GM12878 (cell line): ENCODE data around the gene HS3ST3A1.

Source experiments
- BCL3 ChIP-seq: IDR thresholded peaks from 2 replicates; pipeline ENCODE4 v1.6.1; 2011; ENCODE audit warnings: borderline replicate concordance, low read depth, mild to moderate bottlenecking, moderate library complexity, low read length; ENCODE audit not compliant: insufficient read depth, poor library complexity, severe bottlenecking
- CTCF ChIP-seq, 3 experiments: IDR thresholded peaks in 2 of 3; conservative IDR thresholded peaks in 1 of 3; 2 replicates each; pipeline ENCODE4 v1.5.1; 2011; ENCODE audit warnings: low read depth in 3 of 3, low read length in 3 of 3, mild to moderate bottlenecking in 3 of 3, control low read depth in 2 of 3, moderate library complexity in 2 of 3, inconsistent platforms in 1 of 3, mixed read lengths in 1 of 3; ENCODE audit not compliant: control insufficient read depth in 2 of 3, insufficient read depth in 1 of 3; ENCODE audit errors: extremely low read depth in 1 of 3
- HDGF ChIP-seq: fragments of 450-650 bp; IDR thresholded peaks from 2 replicates; pipeline ENCODE4 v1.6.1; 2016; ENCODE audit warnings: antibody characterized with exemption
- KAT2A ChIP-seq: conservative IDR thresholded peaks from 2 replicates; pipeline ENCODE4 v1.6.1; 2011; ENCODE audit warnings: low read depth, low read length; ENCODE audit not compliant: control insufficient read depth
- PAX8 ChIP-seq: fragments of 450-650 bp; IDR thresholded peaks from 2 replicates; pipeline ENCODE4 v1.6.1; 2017; ENCODE audit warnings: mild to moderate bottlenecking, moderate library complexity
- POLR2AphosphoS5 ChIP-seq: IDR thresholded peaks from 2 replicates; pipeline ENCODE4 v1.6.1; 2011; ENCODE audit warnings: mild to moderate bottlenecking, low read length, inconsistent platforms
- RFX5 ChIP-seq: IDR thresholded peaks from 2 replicates; pipeline ENCODE4 v1.6.1; 2011; ENCODE audit warnings: low read depth, low read length, improper control_type of control experiment
- SMC3 ChIP-seq: IDR thresholded peaks from 2 replicates; pipeline ENCODE4 v1.6.1; 2011; ENCODE audit warnings: low read length, improper control_type of control experiment, borderline replicate concordance
- SP1 ChIP-seq: IDR thresholded peaks from one replicate; pipeline ENCODE4 v1.6.1; 2011; ENCODE audit warnings: low read depth, low read length
- ZNF24 ChIP-seq: fragments of 450-650 bp; IDR thresholded peaks from 2 replicates; pipeline ENCODE4 v1.6.1; 2017; ENCODE audit warnings: antibody characterized with exemption, mild to moderate bottlenecking
- ZNF274 ChIP-seq: IDR thresholded peaks from one replicate; pipeline ENCODE4 v1.8.0; 2011; ENCODE audit not compliant: insufficient read length, insufficient read depth
- TF ChIP-seq, protein P1 (sequence below): fragments of 150-350 bp; IDR thresholded peaks from 2 replicates; pipeline ENCODE4 v1.6.1; 2016; ENCODE audit warnings: low read depth, low read length

DNA sequence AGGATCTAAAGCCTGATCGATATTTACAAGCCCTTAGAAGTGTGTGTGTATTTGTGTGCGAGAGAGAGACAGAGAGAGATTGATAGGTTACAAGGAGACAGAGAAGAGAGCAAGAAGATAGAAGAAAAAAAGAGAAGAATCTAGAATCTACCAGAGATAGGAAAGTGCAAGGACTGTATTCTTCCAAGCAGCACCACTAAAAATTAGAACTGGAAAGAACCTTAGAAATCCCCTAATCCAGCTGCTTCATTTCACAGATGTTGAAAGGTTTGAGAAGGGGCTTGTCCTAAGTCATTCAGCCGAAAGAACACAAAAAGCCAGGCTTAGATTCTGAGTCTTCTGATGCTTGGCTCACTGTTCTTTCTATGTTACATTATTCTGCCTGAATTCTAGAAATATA is 92.2 kb downstream of the HS3ST3A1 start:
- no peak for TF ChIP-seq CTCF (IDR thresholded peaks at IDR 0.05 in 2 of 3, conservative IDR thresholded peaks at IDR 0.05 in 1 of 3; ENCODE audit: control insufficient read depth in 2 of 3, extremely low read depth in 1 of 3, insufficient read depth in 1 of 3, low read depth in 3 of 3, low read length in 3 of 3)
- TF ChIP-seq, protein P1, sequence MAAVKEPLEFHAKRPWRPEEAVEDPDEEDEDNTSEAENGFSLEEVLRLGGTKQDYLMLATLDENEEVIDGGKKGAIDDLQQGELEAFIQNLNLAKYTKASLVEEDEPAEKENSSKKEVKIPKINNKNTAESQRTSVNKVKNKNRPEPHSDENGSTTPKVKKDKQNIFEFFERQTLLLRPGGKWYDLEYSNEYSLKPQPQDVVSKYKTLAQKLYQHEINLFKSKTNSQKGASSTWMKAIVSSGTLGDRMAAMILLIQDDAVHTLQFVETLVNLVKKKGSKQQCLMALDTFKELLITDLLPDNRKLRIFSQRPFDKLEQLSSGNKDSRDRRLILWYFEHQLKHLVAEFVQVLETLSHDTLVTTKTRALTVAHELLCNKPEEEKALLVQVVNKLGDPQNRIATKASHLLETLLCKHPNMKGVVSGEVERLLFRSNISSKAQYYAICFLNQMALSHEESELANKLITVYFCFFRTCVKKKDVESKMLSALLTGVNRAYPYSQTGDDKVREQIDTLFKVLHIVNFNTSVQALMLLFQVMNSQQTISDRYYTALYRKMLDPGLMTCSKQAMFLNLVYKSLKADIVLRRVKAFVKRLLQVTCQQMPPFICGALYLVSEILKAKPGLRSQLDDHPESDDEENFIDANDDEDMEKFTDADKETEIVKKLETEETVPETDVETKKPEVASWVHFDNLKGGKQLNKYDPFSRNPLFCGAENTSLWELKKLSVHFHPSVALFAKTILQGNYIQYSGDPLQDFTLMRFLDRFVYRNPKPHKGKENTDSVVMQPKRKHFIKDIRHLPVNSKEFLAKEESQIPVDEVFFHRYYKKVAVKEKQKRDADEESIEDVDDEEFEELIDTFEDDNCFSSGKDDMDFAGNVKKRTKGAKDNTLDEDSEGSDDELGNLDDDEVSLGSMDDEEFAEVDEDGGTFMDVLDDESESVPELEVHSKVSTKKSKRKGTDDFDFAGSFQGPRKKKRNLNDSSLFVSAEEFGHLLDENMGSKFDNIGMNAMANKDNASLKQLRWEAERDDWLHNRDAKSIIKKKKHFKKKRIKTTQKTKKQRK = no peak
- TF ChIP-seq SMC3 = no peak
- no peak for TF ChIP-seq ZNF24
- no peak for TF ChIP-seq RFX5
- no peak for TF ChIP-seq SP1
- no peak for TF ChIP-seq PAX8
- no peak for TF ChIP-seq ZNF274
- TF ChIP-seq KAT2A = no peak
- no peak for TF ChIP-seq HDGF
- TF ChIP-seq POLR2AphosphoS5 = no peak
- TF ChIP-seq BCL3 = no peak
